Keratinocyte (primary cell): ENCODE data around the gene SMCP. TPM values are rescaled to one million over a fixed set of nuclear protein-coding genes. Genes with fewer than 3 reads are reported as not detected.

ENCODE experiments used
- DNase-seq: peaks from one replicate; pipeline ENCODE4 v3.0.0-alpha.2; 2011; ENCODE audit warnings: low read depth, missing footprints, low spot score
- FAIRE-seq: peaks from 2 replicates; lab custom pipeline; 2011; peaks lifted over from hg19 to GRCh38; lab: Jason Lieb, UNC
- H2AFZ ChIP-seq: 2 replicates; pipeline ENCODE4 v1.6.0; 2012; ENCODE audit warnings: low read length, control low read depth, inconsistent platforms; ENCODE audit not compliant: control insufficient read depth
- H3K27ac ChIP-seq: 2 replicates; pipeline ENCODE4 v1.5.1; 2011; ENCODE audit warnings: low read length; ENCODE audit not compliant: control insufficient read depth, insufficient read depth
- H3K27me3 ChIP-seq: 3 replicates; pipeline ENCODE4 v1.6.0; 2011; ENCODE audit warnings: low read length; ENCODE audit not compliant: control insufficient read depth, insufficient read depth; ENCODE audit errors: extremely low read depth
- H3K36me3 ChIP-seq, 2 experiments: 2 replicates in 1 of 2; 3 replicates in 1 of 2; pipeline ENCODE4 v1.5.1; 2011; ENCODE audit warnings: low read length in 2 of 2, mild to moderate bottlenecking in 1 of 2; ENCODE audit not compliant: control insufficient read depth in 2 of 2, insufficient read depth in 2 of 2; ENCODE audit errors: extremely low read depth in 1 of 2
- H3K4me1 ChIP-seq: 3 replicates; pipeline ENCODE4 v1.5.1; 2011; ENCODE audit warnings: low read length; ENCODE audit not compliant: control insufficient read depth, insufficient read depth; ENCODE audit errors: extremely low read depth
- H3K4me2 ChIP-seq: 3 replicates; pipeline ENCODE4 v1.6.0; 2011; ENCODE audit warnings: low read depth, low read length; ENCODE audit not compliant: control insufficient read depth, insufficient read depth; ENCODE audit errors: extremely low read depth
- H3K4me3 ChIP-seq, 3 experiments: fragments of 200-600 bp in 1 of 3; sonication (generic) in 1 of 3; 2 replicates in 2 of 3; 3 replicates in 1 of 3; pipeline ENCODE4 v1.5.1; 2011 to 2016; ENCODE audit warnings: low read length in 3 of 3, mild to moderate bottlenecking in 3 of 3, control low read depth in 2 of 3, inconsistent platforms in 1 of 3, low read depth in 1 of 3, mixed read lengths in 1 of 3, mixed run types in 1 of 3, moderate library complexity in 1 of 3; ENCODE audit not compliant: control insufficient read depth in 2 of 3, insufficient read depth in 2 of 3; ENCODE audit errors: extremely low read depth in 1 of 3
- H3K79me2 ChIP-seq: 2 replicates; pipeline ENCODE4 v1.6.0; 2012; ENCODE audit warnings: low read length; ENCODE audit not compliant: control insufficient read depth, insufficient read depth
- H3K9ac ChIP-seq: 3 replicates; pipeline ENCODE4 v1.6.0; 2011; ENCODE audit warnings: low read length; ENCODE audit not compliant: control insufficient read depth, insufficient read depth; ENCODE audit errors: extremely low read depth
- H3K9me1 ChIP-seq: 3 replicates; pipeline ENCODE4 v1.6.0; 2011; ENCODE audit warnings: low read length; ENCODE audit not compliant: control insufficient read depth, insufficient read depth; ENCODE audit errors: extremely low read depth
- H3K9me3 ChIP-seq: 2 replicates; pipeline ENCODE4 v1.5.1; 2012; ENCODE audit warnings: low read depth, low read length; ENCODE audit not compliant: control insufficient read depth
- H4K20me1 ChIP-seq: 3 replicates; pipeline ENCODE4 v1.6.0; 2011; ENCODE audit warnings: low read length; ENCODE audit not compliant: control insufficient read depth, insufficient read depth; ENCODE audit errors: extremely low read depth
- EZH2 ChIP-seq: IDR thresholded peaks from one replicate; pipeline ENCODE4 v1.6.1; 2012; ENCODE audit warnings: inconsistent platforms, mild to moderate bottlenecking, low read length, moderate library complexity
- dilution Hi-C: fragments of 300-500 bp; cut with MboI; formaldehyde crosslinking; loops from one replicate; pipeline ENCODE4 v1.7.0; 2020; ENCODE audit warnings: low sequenced_read_pairs; ENCODE audit not compliant: extremely low pct_ligation_motif_present
- polyA plus RNA-seq, 5 experiments: library from polyadenylated mRNA; depleted of rRNA in 3 of 5; stranded (reverse) in 3 of 5; stranded (forward) in 1 of 5; unstranded in 1 of 5; fragments of >200 nt; gene quantifications; 1 replicate in 1 of 5; 2 replicates in 3 of 5; 3 replicates in 1 of 5; pipeline versions ENCODE4 v1.2.1 to v1.2.3, GENCODE V29; 2011 to 2012; ENCODE audit warnings: missing spikeins in 2 of 5, low read depth in 1 of 5, low replicate concordance in 1 of 5
- TF ChIP-seq, protein P1 (sequence below), 3 experiments: IDR thresholded peaks in 1 of 3; conservative IDR thresholded peaks in 1 of 3; optimal IDR thresholded peaks in 1 of 3; 2 replicates in 2 of 3; 3 replicates in 1 of 3; pipeline versions ENCODE3 to v1.5.1; 2011; ENCODE audit warnings: low read length in 3 of 3, mild to moderate bottlenecking in 3 of 3, moderate library complexity in 2 of 3, control low read depth in 1 of 3, inconsistent platforms in 1 of 3; ENCODE audit not compliant: insufficient read depth in 2 of 3; ENCODE audit errors: extremely low read depth in 1 of 3

Gene SMCP
- polyA plus RNA-seq, 1 donor (not counting 4 experiments of a cell fraction or from before 2014, with no cell fraction given): not detected

DNA sequence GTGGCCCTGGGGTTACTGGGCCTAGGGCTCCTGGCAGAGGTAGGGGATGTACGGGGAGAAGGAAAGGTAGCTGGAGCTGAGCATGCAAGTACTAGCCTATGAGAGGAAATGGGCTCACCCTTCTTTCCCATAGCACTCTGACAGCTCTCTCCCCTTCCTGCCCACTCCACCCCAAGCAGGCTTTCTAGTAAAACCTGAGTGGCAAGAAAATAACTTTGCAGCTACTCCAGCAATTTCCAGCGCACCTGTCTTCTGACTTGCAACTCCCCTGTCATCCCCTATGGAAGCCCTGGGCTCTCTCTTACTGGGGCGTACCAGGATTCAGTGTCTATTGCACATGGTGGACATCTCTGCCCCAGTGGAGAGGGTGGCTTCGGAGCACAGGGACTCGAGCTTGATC lies 23.5 kb downstream of the SMCP start:
- TF ChIP-seq, protein P1, sequence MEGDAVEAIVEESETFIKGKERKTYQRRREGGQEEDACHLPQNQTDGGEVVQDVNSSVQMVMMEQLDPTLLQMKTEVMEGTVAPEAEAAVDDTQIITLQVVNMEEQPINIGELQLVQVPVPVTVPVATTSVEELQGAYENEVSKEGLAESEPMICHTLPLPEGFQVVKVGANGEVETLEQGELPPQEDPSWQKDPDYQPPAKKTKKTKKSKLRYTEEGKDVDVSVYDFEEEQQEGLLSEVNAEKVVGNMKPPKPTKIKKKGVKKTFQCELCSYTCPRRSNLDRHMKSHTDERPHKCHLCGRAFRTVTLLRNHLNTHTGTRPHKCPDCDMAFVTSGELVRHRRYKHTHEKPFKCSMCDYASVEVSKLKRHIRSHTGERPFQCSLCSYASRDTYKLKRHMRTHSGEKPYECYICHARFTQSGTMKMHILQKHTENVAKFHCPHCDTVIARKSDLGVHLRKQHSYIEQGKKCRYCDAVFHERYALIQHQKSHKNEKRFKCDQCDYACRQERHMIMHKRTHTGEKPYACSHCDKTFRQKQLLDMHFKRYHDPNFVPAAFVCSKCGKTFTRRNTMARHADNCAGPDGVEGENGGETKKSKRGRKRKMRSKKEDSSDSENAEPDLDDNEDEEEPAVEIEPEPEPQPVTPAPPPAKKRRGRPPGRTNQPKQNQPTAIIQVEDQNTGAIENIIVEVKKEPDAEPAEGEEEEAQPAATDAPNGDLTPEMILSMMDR (optimal IDR thresholded peaks at IDR 0.05 in 1 of 3, IDR thresholded peaks at IDR 0.05 in 1 of 3, conservative IDR thresholded peaks at IDR 0.05 in 1 of 3; ENCODE audit: extremely low read depth in 1 of 3, insufficient read depth in 2 of 3, low read length in 3 of 3): no peak
- no peak for TF ChIP-seq EZH2
- peaks cover 31% of the 10 kb centered on the region for H3K4me1 ChIP-seq
- H2AFZ ChIP-seq: peak overlapping the region; percentile 61
- H3K9me1 ChIP-seq: no peaks in the 10 kb centered on the region
- H3K9ac ChIP-seq: no peak overlapping the region
- peak; percentile 67 for FAIRE-seq
- no peaks in the 10 kb centered on the region for H3K27me3 ChIP-seq
- no peaks in the 10 kb centered on the region for H4K20me1 ChIP-seq
- no peak overlapping the region for H3K27ac ChIP-seq
- no peaks in the 10 kb centered on the region for H3K79me2 ChIP-seq
- dilution Hi-C loops: no loop called here
- H3K9me3 ChIP-seq: no peaks in the 10 kb centered on the region
- no peak overlapping the region for H3K4me3 ChIP-seq
- no peaks in the 10 kb centered on the region for H3K36me3 ChIP-seq
- H3K4me2 ChIP-seq: peak overlapping the region; percentile 18
- no peak for DNase-seq

DNA sequence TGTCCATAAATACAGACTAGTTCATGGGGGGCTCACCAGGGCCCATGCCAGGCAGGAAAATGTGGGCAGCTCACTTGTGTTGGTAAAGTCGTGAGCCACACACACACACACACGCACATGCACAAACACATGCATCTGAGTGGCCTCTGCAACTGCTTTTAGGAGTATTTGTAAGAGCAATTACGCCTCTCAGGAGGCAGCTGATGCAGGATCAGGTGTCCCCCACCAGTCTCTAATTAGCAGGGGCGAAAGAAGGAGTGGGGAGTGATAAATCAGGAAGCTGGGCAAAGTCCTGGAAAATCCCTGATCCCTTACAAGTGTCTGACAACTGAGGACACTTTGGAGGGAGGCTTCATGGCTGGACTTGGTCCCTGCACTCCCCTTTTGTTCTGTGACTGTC lies 24.5 kb downstream of the SMCP start:
- Histone ChIP-seq H3K4me1 (peaks cover 41% of the 10 kb centered on the region), H4K20me1 (no peaks in the 10 kb centered on the region), H3K9me3 (no peaks in the 10 kb centered on the region), H3K79me2 (no peaks in the 10 kb centered on the region), H3K9me1 (no peaks in the 10 kb centered on the region), H3K36me3 (no peaks in the 10 kb centered on the region), H3K27me3 (no peaks in the 10 kb centered on the region), H3K27ac (no peak overlapping the region), H2AFZ (no peak overlapping the region), H3K4me3 (no peak overlapping the region), H3K4me2 (no peak overlapping the region), H3K9ac (no peak overlapping the region)
- dilution Hi-C loops: no loop called here
- no peak for FAIRE-seq
- TF ChIP-seq EZH2: no peak
- TF ChIP-seq, protein P1 (optimal IDR thresholded peaks at IDR 0.05 in 1 of 3, IDR thresholded peaks at IDR 0.05 in 1 of 3, conservative IDR thresholded peaks at IDR 0.05 in 1 of 3; ENCODE audit: extremely low read depth in 1 of 3, insufficient read depth in 2 of 3, low read length in 3 of 3): no peak
- no peak for DNase-seq
